IMR-90 (cell line): ENCODE results near the gene MYO7B. TPM values are rescaled to one million over a fixed set of nuclear protein-coding genes. Genes with fewer than 3 reads are reported as not detected.

ENCODE experiments used
- ATAC-seq: fragments of 200-7000 bp; cut with Tn5 transposase; 2 replicates; pipeline ENCODE4 v1.9.1; 2020; ENCODE audit warnings: low read depth, mild to moderate bottlenecking, moderate library complexity
- BruUV-seq: library from RNA; stranded (reverse); fragments of 400-500 nt; replicated peaks from 2 replicates; lab custom pipeline; 2021; lab: Mats Ljungman, UMichigan
- CTCF ChIA-PET: fragments of 300-600 bp; formaldehyde crosslinking; extraction: SDS; loops from one replicate; lab custom pipeline; 2021; ENCODE audit warnings: antibody characterized with exemption; lab: Yijun Ruan, JAX
- POLR2A ChIA-PET: fragments of 300-600 bp; sonication (Branson Sonifier 250); formaldehyde crosslinking; loops from one replicate; lab custom pipeline; 2022; ENCODE audit warnings: antibody characterized with exemption; ENCODE audit not compliant: unreplicated experiment; lab: Charles Lee
- DNase-seq: peaks from one replicate; pipeline ENCODE4 v3.0.0; 2013
- H2AFZ ChIP-seq: replicated peaks from 2 replicates; pipeline ENCODE3; 2013; ENCODE audit warnings: low read length, mild to moderate bottlenecking; ENCODE audit not compliant: poor library complexity
- H2AK5ac ChIP-seq: 2 replicates; pipeline ENCODE4 v1.6.1; 2013; ENCODE audit warnings: low read depth, low read length, inconsistent platforms
- H2AK9ac ChIP-seq: replicated peaks from 2 replicates; pipeline ENCODE3; 2013; ENCODE audit warnings: mild to moderate bottlenecking, low read depth, low read length, moderate library complexity; ENCODE audit not compliant: poor library complexity
- H2BK120ac ChIP-seq: 2 replicates; pipeline ENCODE4 v1.6.1; 2013; ENCODE audit warnings: low read depth, low read length, inconsistent platforms
- H2BK15ac ChIP-seq: 3 replicates; pipeline ENCODE4 v1.6.1; 2013; ENCODE audit warnings: low read depth, low read length, inconsistent platforms
- H2BK20ac ChIP-seq: 2 replicates; pipeline ENCODE4 v1.6.1; 2013; ENCODE audit warnings: low read depth, mild to moderate bottlenecking, inconsistent platforms, low read length, moderate library complexity
- H2BK5ac ChIP-seq: 2 replicates; pipeline ENCODE4 v1.6.1; 2013; ENCODE audit warnings: mild to moderate bottlenecking, low read depth, low read length, inconsistent platforms; ENCODE audit not compliant: poor library complexity, severe bottlenecking
- H3K14ac ChIP-seq: replicated peaks from 2 replicates; pipeline ENCODE4 v1.6.1; 2013; ENCODE audit warnings: low read depth, low read length, inconsistent platforms
- H3K18ac ChIP-seq: 2 replicates; pipeline ENCODE4 v1.6.1; 2013; ENCODE audit warnings: low read depth, low read length, control low read depth
- H3K23ac ChIP-seq: 2 replicates; pipeline ENCODE4 v1.6.1; 2013; ENCODE audit warnings: low read depth, low read length, inconsistent platforms
- H3K27ac ChIP-seq: 2 replicates; pipeline ENCODE4 v1.5.1; 2013; ENCODE audit warnings: mild to moderate bottlenecking, control low read depth, low read length; ENCODE audit not compliant: insufficient read depth
- H3K27me3 ChIP-seq: 2 replicates; pipeline ENCODE4 v1.6.1; 2013; ENCODE audit warnings: low read length; ENCODE audit not compliant: control insufficient read depth, insufficient read depth
- H3K36me3 ChIP-seq: 2 replicates; pipeline ENCODE4 v1.6.1; 2013; ENCODE audit warnings: low read length, mixed read lengths; ENCODE audit not compliant: control insufficient read depth, insufficient read depth
- H3K4ac ChIP-seq: 2 replicates; pipeline ENCODE4 v1.6.1; 2013; ENCODE audit warnings: low read depth, low read length, inconsistent platforms
- H3K4me1 ChIP-seq: 2 replicates; pipeline ENCODE4 v1.6.1; 2013; ENCODE audit warnings: low read length, mixed read lengths; ENCODE audit not compliant: control insufficient read depth, insufficient read depth
- H3K4me2 ChIP-seq: 2 replicates; pipeline ENCODE4 v1.6.1; 2013; ENCODE audit warnings: low read depth, mild to moderate bottlenecking, control low read depth, low read length, moderate library complexity
- H3K4me3 ChIP-seq: 2 replicates; pipeline ENCODE4 v1.5.1; 2013; ENCODE audit warnings: low read depth, mild to moderate bottlenecking, control low read depth, low read length, moderate library complexity; ENCODE audit not compliant: insufficient read depth
- H3K56ac ChIP-seq: 2 replicates; pipeline ENCODE4 v1.6.1; 2013; ENCODE audit warnings: low read length, inconsistent platforms; ENCODE audit not compliant: insufficient read depth; ENCODE audit errors: extremely low read depth
- H3K79me1 ChIP-seq, 2 experiments: 2 replicates each; pipeline ENCODE4 v1.6.1; 2013; ENCODE audit warnings: low read length in 2 of 2, inconsistent platforms in 1 of 2, low read depth in 1 of 2
- H3K9ac ChIP-seq: 2 replicates; pipeline ENCODE4 v1.6.1; 2013; ENCODE audit warnings: low read depth, low read length, control low read depth
- H3K9me1 ChIP-seq: 2 replicates; pipeline ENCODE4 v1.6.1; 2013; ENCODE audit warnings: low read length, inconsistent platforms; ENCODE audit not compliant: insufficient read depth
- H3K9me3 ChIP-seq: 2 replicates; pipeline ENCODE4 v1.6.1; 2013; ENCODE audit warnings: low read length; ENCODE audit not compliant: control insufficient read depth, insufficient read depth
- H4K20me1 ChIP-seq: 2 replicates; pipeline ENCODE4 v1.6.1; 2013; ENCODE audit warnings: low read length, inconsistent platforms; ENCODE audit not compliant: insufficient read depth
- H4K5ac ChIP-seq: 2 replicates; pipeline ENCODE4 v1.6.1; 2013; ENCODE audit warnings: mild to moderate bottlenecking, low read depth, low read length, control low read depth
- H4K8ac ChIP-seq, 2 experiments: 2 replicates each; pipeline ENCODE4 v1.6.1; 2013; ENCODE audit warnings: low read depth in 2 of 2, low read length in 2 of 2, control low read depth in 1 of 2, inconsistent platforms in 1 of 2
- H4K91ac ChIP-seq: 2 replicates; pipeline ENCODE4 v1.6.1; 2013; ENCODE audit warnings: low read depth, low read length, inconsistent platforms; ENCODE audit not compliant: insufficient read depth
- POLR2A ChIP-seq: IDR thresholded peaks from 2 replicates; pipeline ENCODE4 v1.6.1; 2012; ENCODE audit warnings: mild to moderate bottlenecking, low read depth, low read length
- WGBS, 2 experiments: methylation state at CpG; one replicate each; pipeline versions ENCODE4 v1.1.5 to v1.1.7; 2013; ENCODE audit warnings: missing lambda C conversion rate in 2 of 2; ENCODE audit not compliant: insufficient read length in 1 of 2; ENCODE audit errors: extremely low coverage in 2 of 2; 5-methylcytosine and 5-hydroxymethylcytosine counted together
- dilution Hi-C: fragments of 300-500 bp; cut with HindIII; formaldehyde crosslinking; loops from one replicate; pipeline ENCODE4 v1.14.3; 2018; ENCODE audit warnings: low sequenced_read_pairs; ENCODE audit not compliant: unreplicated experiment
- in situ Hi-C: fragments of 300-500 bp; cut with MboI; formaldehyde crosslinking; loops from 3 replicates; pipeline ENCODE4 v1.14.3; 2019; ENCODE audit warnings: low sequenced_read_pairs, inconsistent platforms, mixed read lengths
- intact Hi-C: fragments of 100-400 bp; cut with micrococcal nuclease; formaldehyde crosslinking; loops from 2 replicates; pipeline ENCODE4 v1.10.0; 2022
- polyA plus RNA-seq, 3 experiments: library from polyadenylated mRNA; depleted of rRNA; stranded (reverse); fragments of >200 nt; gene quantifications; 2 replicates each; pipeline ENCODE4 v1.2.3, GENCODE V29; 2012; ENCODE audit warnings: low replicate concordance in 1 of 3
- total RNA-seq: library from RNA; depleted of rRNA; stranded (reverse); fragments of >200 nt; gene quantifications from 2 replicates; pipeline ENCODE4 v1.2.3, GENCODE V29; 2012

Gene MYO7B
- total and polyA plus RNA-seq, 2 of the 4 experiments (the other 2 are of a cell fraction): 0.18 to 0.46 TPM

GRCh38 chr2:127651971-127652550, 116.6 kb downstream of the MYO7B start:
- dilution Hi-C loops (no loop called here), intact Hi-C loops (no loop called here), in situ Hi-C loops (no loop called here)
- no peak overlapping the region for H2BK20ac ChIP-seq
- peaks cover 0 to 17% of the 10 kb centered on the region in 2 experiments; a peak in 2 of 4 replicates for H3K79me1 ChIP-seq
- peaks cover 10% of the 10 kb centered on the region; the same call in 1 of the 2 replicates for H3K9me1 ChIP-seq
- no peak for TF ChIP-seq POLR2A
- H2AK9ac ChIP-seq: no peak overlapping the region
- H2BK120ac ChIP-seq: no peak overlapping the region
- no peak overlapping the region for H4K5ac ChIP-seq
- DNase-seq (no peak), ATAC-seq (no peak)
- H2BK15ac ChIP-seq: no peak overlapping the region
- H3K18ac ChIP-seq: no peak overlapping the region
- H3K56ac ChIP-seq: no peak overlapping the region
- H4K91ac ChIP-seq: no peak overlapping the region
- no peaks in the 10 kb centered on the region for H3K9me3 ChIP-seq
- no peak overlapping the region for H2BK5ac ChIP-seq
- H3K4me1 ChIP-seq: peaks cover 5% of the 10 kb centered on the region; the same call in 1 of the 2 replicates
- no peak overlapping the region for H2AK5ac ChIP-seq
- ChIA-PET CTCF (no interaction called here), POLR2A (no interaction called here)
- H3K4me2 ChIP-seq: no peak overlapping the region
- H3K27ac ChIP-seq: no peak overlapping the region
- H3K23ac ChIP-seq: no peak overlapping the region
- no peak overlapping the region for H3K4me3 ChIP-seq
- 63% methylated on average over 4 of the region's 14 CpGs; no CpG with 5 or more reads in 1 of the 2 experiments for WGBS, 2 experiments
- H3K4ac ChIP-seq: no peak overlapping the region
- no peaks in the 10 kb centered on the region for H3K27me3 ChIP-seq
- H3K14ac ChIP-seq: no peak overlapping the region
- peaks cover 11% of the 10 kb centered on the region for H4K20me1 ChIP-seq
- no peak overlapping the region for H4K8ac ChIP-seq
- H3K36me3 ChIP-seq: peaks cover 17% of the 10 kb centered on the region
- no peak overlapping the region for H2AFZ ChIP-seq
- no TSS peak for BruUV-seq
- H3K9ac ChIP-seq: no peak overlapping the region
